ENCODE data around the gene BMPER. TPM values are rescaled to one million over a fixed set of nuclear protein-coding genes. Genes with fewer than 3 reads are reported as not detected.

BMPER gene
- total RNA-seq, 1 experiment from 2014 or later = not detected

- Mint-ChIP-seq H3K4me3 (ENCODE audit: unreplicated experiment) (no peak overlapping the region), H3K27ac (ENCODE audit: unreplicated experiment) (no peak overlapping the region), H3K36me3 (ENCODE audit: insufficient read depth, unreplicated experiment) (no peaks in the 10 kb centered on the region), H3K27me3 (ENCODE audit: insufficient read depth, unreplicated experiment) (no peaks in the 10 kb centered on the region), H3K9me3 (ENCODE audit: unreplicated experiment) (no peaks in the 10 kb centered on the region), H3K4me1 (ENCODE audit: low read depth, unreplicated experiment) (no peaks in the 10 kb centered on the region)
- H3K4me3 ChIP-seq (ENCODE audit: low read depth, low read length) = no peak overlapping the region
- TF ChIP-seq CTCF (IDR thresholded peaks at IDR 0.05; ENCODE audit: insufficient read depth in 1 of 2, low read depth in 1 of 2, low read length in 1 of 2, severe bottlenecking in 1 of 2, unreplicated experiment in 1 of 2) = no peak
- BruUV-seq (replicated peaks) = no TSS peak
- H3K4me1 ChIP-seq = no peaks in the 10 kb centered on the region
- no peaks in the 10 kb centered on the region for H3K36me3 ChIP-seq (ENCODE audit: control insufficient read depth, insufficient read depth, low read length)
- DNase-seq = no peak
- H3K27me3 ChIP-seq (replicated peaks; ENCODE audit: control insufficient read depth, insufficient read depth, low read length) = no peaks in the 10 kb centered on the region
- CTCF ChIA-PET = no interaction called here
- POLR2A ChIA-PET = no interaction called here
- intact Hi-C loops (cut with micrococcal nuclease; ENCODE audit: unreplicated experiment) = no loop called here
- no peaks in the 10 kb centered on the region for H3K9me3 ChIP-seq
These were observed 285.0 kb downstream of the BMPER start for GRCh38 chr7:34190299-34190698.

DNA sequence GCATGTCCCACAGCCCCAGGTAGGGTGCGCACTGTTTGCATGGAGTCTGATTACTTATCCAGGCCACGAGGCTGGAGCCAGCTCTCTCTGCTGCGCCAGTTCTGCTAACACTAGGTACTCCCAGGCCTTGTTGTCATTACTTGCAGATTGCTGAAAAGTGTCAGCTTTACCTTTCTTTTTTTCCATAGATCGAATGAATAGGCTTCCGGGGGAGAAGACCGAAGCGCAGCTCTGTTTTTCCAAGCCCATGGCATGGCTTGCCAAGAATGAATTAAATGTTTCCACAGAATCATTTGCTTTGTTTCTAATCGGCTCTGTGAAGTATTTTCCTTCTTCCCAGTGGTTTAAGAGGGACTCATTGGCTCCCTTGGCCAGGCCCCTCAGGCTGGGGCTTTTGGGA, 285.8 kb downstream of the BMPER start:
- CTCF ChIA-PET = no interaction called here
- Mint-ChIP-seq H3K27me3 (ENCODE audit: insufficient read depth, unreplicated experiment) (no peaks in the 10 kb centered on the region), H3K4me1 (ENCODE audit: low read depth, unreplicated experiment) (no peaks in the 10 kb centered on the region), H3K27ac (ENCODE audit: unreplicated experiment) (no peak overlapping the region), H3K36me3 (ENCODE audit: insufficient read depth, unreplicated experiment) (no peaks in the 10 kb centered on the region), H3K4me3 (ENCODE audit: unreplicated experiment) (no peak overlapping the region), H3K9me3 (ENCODE audit: unreplicated experiment) (no peaks in the 10 kb centered on the region)
- no peaks in the 10 kb centered on the region for H3K9me3 ChIP-seq
- POLR2A ChIA-PET = no interaction called here
- H3K4me3 ChIP-seq (ENCODE audit: low read depth, low read length) = no peak overlapping the region
- no peak for TF ChIP-seq CTCF (IDR thresholded peaks at IDR 0.05; ENCODE audit: insufficient read depth in 1 of 2, low read depth in 1 of 2, low read length in 1 of 2, severe bottlenecking in 1 of 2, unreplicated experiment in 1 of 2)
- intact Hi-C loops (cut with micrococcal nuclease; ENCODE audit: unreplicated experiment) = no loop called here
- no peaks in the 10 kb centered on the region for H3K4me1 ChIP-seq
- H3K27me3 ChIP-seq (replicated peaks; ENCODE audit: control insufficient read depth, insufficient read depth, low read length) = no peaks in the 10 kb centered on the region
- no peak for DNase-seq
- H3K36me3 ChIP-seq (ENCODE audit: control insufficient read depth, insufficient read depth, low read length) = no peaks in the 10 kb centered on the region
- BruUV-seq (replicated peaks) = no TSS peak

- no peak overlapping the region for H3K4me3 ChIP-seq (ENCODE audit: low read depth, low read length)
- no peaks in the 10 kb centered on the region for H3K27me3 Mint-ChIP-seq (ENCODE audit: insufficient read depth, unreplicated experiment)
- ChIA-PET CTCF (no interaction called here), POLR2A (no interaction called here)
- H3K4me1 Mint-ChIP-seq (ENCODE audit: low read depth, unreplicated experiment) = no peaks in the 10 kb centered on the region
- H3K4me3 Mint-ChIP-seq (ENCODE audit: unreplicated experiment) = no peak overlapping the region
- H3K27me3 ChIP-seq (replicated peaks; ENCODE audit: control insufficient read depth, insufficient read depth, low read length) = no peaks in the 10 kb centered on the region
- H3K27ac Mint-ChIP-seq (ENCODE audit: unreplicated experiment) = no peak overlapping the region
- H3K4me1 ChIP-seq = no peaks in the 10 kb centered on the region
- H3K36me3 ChIP-seq (ENCODE audit: control insufficient read depth, insufficient read depth, low read length) = no peaks in the 10 kb centered on the region
- no peaks in the 10 kb centered on the region for H3K9me3 Mint-ChIP-seq (ENCODE audit: unreplicated experiment)
- no peak for TF ChIP-seq CTCF (IDR thresholded peaks at IDR 0.05; ENCODE audit: insufficient read depth in 1 of 2, low read depth in 1 of 2, low read length in 1 of 2, severe bottlenecking in 1 of 2, unreplicated experiment in 1 of 2)
- BruUV-seq (replicated peaks) = no TSS peak
- DNase-seq = no peak
- no peaks in the 10 kb centered on the region for H3K36me3 Mint-ChIP-seq (ENCODE audit: insufficient read depth, unreplicated experiment)
- intact Hi-C loops (cut with micrococcal nuclease; ENCODE audit: unreplicated experiment) = no loop called here
- no peaks in the 10 kb centered on the region for H3K9me3 ChIP-seq
These were observed 286.6 kb downstream of the BMPER start for GRCh38 chr7:34191771-34192479.
